HL-60 (cell line): ENCODE results near the gene ARMC5.

Source experiments
- GABPA ChIP-seq: IDR thresholded peaks from 2 replicates; pipeline ENCODE4 v1.6.1; 2012; ENCODE audit warnings: low read depth
- POLR2AphosphoS5 ChIP-seq: IDR thresholded peaks from 2 replicates; pipeline ENCODE4 v1.6.1; 2012; ENCODE audit warnings: low read depth
- REST ChIP-seq: IDR thresholded peaks from 2 replicates; pipeline ENCODE4 v1.6.1; 2012; ENCODE audit warnings: low read depth; ENCODE audit not compliant: insufficient replicate concordance
- SPI1 ChIP-seq: IDR thresholded peaks from 2 replicates; pipeline ENCODE4 v1.6.1; 2012; ENCODE audit warnings: low read depth, mild to moderate bottlenecking, borderline replicate concordance
- TF ChIP-seq, protein P1 (sequence below): IDR thresholded peaks from one replicate; pipeline ENCODE4 v1.5.1; 2011; ENCODE audit warnings: low read length, control low read depth, inconsistent platforms; ENCODE audit not compliant: insufficient read depth

GRCh38 chr16:31451201-31451600 is 8.1 kb upstream of the ARMC5 start:
- TF ChIP-seq, protein P1, sequence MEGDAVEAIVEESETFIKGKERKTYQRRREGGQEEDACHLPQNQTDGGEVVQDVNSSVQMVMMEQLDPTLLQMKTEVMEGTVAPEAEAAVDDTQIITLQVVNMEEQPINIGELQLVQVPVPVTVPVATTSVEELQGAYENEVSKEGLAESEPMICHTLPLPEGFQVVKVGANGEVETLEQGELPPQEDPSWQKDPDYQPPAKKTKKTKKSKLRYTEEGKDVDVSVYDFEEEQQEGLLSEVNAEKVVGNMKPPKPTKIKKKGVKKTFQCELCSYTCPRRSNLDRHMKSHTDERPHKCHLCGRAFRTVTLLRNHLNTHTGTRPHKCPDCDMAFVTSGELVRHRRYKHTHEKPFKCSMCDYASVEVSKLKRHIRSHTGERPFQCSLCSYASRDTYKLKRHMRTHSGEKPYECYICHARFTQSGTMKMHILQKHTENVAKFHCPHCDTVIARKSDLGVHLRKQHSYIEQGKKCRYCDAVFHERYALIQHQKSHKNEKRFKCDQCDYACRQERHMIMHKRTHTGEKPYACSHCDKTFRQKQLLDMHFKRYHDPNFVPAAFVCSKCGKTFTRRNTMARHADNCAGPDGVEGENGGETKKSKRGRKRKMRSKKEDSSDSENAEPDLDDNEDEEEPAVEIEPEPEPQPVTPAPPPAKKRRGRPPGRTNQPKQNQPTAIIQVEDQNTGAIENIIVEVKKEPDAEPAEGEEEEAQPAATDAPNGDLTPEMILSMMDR, result no peak
- TF ChIP-seq REST, result no peak
- TF ChIP-seq POLR2AphosphoS5, result no peak
- TF ChIP-seq GABPA, result no peak
- no peak for TF ChIP-seq SPI1
